HTR-8/SVneo (cell line): ENCODE measurements around the gene CALM1.
"Not testable (repeated sequence)": the region's sequence is repeated elsewhere in the genome, so short reads cannot be mapped to it uniquely, and the experiment has no call there.

ENCODE experiments used
- DNase-seq: peaks from one replicate; pipeline ENCODE4 v3.0.0; 2011; ENCODE audit warnings: low spot score, mixed read lengths; ENCODE audit not compliant: insufficient read length
- FAIRE-seq: peaks from 2 replicates; lab custom pipeline; 2011; peaks lifted over from hg19 to GRCh38; lab: Jason Lieb, UNC

Gene CALM1

DNA sequence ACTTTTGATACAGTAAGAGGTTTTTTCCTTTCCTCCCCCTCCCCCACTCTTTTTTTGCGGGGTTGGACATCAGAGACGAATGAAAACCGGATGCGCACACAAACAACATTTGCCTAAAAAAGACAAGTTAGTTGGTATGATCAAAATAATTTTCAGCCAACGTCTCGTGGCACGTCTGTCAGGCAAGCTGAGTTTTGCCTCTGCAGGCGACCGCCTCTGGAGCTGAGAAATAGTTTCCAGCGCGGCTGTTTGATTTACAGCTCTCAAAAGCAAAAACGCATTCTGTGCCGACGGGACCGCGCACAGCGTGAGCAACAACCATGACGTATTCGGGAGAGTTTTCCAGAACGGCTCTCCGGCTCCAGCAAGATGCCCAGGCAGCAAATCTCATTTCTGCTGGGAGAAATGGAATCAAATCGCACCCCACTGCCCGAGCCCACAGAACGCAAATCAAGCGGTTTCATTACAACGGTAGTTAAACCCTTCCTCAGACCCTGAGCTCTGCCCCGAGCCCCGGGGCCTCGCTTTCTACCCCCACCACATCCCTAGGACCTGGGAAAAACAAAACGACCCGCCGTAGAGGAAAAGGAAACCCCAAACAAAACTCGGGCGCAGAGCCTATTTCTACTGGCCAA, 14.2 kb upstream of the CALM1 start:
- FAIRE-seq (no peak), DNase-seq (peak; percentile 39)

DNA sequence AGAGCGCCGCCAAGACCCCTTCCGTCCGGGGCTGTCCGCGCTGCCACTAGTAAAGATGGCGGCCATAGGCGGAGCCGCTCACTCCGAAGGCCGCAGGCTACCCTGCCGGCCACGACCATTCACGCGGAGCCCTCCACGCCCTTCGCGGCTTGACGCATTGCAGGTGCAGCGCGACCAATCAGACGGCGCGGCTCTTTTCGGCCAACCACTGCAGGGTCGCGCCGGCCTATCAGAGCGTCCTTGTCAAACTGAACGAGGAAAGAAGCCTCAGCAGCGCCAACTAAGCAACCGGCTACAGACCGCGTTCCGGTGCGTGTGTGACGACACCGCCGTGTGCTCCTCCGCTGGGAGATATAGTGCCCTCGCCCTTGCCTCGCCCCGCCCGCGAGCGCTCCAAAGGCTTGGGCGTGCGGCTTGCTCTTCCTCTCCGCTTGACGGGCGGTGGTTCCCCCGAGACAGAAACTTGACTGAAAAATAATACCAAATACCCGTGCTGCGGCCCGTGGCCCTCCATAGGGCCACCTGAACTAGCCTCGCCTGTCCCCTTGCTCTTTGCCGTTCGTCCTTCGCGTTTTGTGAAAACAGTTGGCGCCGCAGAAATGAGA, 13.6 kb upstream of the CALM1 start:
- DNase-seq: peak; percentile 97
- FAIRE-seq: peak; percentile 98

DNA sequence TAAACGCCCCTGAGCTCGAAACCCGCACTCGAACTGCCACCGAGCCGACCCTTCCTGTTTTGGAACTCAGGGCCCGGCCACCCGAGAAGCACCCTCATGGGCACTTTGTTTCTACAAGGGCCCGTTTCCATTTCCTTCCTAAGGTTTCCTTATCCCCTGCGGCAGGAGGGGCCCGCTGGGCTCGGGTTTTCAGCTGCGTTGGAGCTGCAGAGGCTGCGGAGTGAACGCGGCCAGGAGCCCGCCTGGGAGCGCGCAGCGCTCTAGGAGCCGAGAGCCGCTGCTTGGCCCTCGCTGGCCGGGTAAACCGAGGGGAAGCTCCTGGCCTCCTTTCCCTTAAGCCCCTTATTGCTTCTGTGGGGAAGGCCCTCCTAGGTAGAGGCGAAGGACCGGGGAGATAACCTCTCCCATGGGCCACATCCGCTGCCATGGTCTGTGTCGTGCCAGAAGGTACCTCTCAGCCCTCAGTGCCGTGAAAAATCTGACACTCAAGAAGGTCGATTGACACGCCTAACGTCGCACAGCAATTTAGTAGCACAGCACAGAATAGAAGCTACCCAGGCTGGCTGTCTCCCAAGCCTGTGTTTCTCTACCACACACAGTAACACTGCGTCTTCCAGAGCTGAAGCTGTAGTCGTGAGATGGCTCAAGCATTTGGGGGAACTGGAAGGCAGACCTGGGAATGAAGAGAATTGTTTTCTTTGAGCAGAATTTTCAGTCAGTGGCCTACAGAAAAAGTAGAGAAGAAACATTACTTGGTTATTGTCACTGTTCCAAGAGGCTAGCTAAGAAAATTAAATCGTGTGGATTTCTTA, 12.9 kb upstream of the CALM1 start:
- FAIRE-seq (no peak), DNase-seq (no peak)

DNA sequence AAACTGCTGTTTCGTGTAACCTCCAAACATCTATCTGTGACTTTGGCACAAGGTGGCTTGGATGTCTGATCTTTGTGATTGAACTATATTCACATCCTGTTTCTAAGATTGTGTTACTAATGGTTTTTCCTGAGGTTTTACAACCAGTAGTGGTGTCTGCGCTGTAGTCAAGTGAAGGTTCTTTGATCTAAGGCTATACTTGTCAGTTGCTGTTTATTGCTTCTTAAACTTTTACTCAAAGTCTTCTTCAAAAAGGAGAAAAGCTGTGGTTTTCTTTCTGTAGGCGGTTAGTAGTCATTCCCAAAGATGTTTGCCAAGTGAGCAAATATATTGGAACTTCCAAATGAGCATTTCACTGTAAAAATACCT, 12.3 kb upstream of the CALM1 start:
- FAIRE-seq (no peak), DNase-seq (no peak)

DNA sequence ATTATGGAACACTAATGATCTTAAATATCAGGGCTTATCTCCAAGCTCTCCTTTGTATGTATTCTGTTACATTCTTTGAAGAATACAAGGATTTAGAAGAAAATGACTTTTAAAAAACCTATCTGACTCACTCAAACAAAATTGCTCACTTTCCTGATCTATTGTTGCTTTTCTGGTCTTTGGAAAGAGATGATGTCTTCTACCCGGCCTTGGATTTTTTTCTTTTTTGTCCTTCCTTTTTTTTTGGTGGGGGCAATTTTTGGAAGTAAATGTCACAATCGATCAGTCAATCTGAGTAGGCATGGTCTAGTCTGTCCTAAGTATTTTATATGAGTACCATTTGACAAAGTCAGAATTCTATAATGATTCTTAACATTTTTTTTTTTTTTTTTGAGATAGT, 10.5 kb upstream of the CALM1 start:
- FAIRE-seq: no peak
- DNase-seq: no peak

DNA sequence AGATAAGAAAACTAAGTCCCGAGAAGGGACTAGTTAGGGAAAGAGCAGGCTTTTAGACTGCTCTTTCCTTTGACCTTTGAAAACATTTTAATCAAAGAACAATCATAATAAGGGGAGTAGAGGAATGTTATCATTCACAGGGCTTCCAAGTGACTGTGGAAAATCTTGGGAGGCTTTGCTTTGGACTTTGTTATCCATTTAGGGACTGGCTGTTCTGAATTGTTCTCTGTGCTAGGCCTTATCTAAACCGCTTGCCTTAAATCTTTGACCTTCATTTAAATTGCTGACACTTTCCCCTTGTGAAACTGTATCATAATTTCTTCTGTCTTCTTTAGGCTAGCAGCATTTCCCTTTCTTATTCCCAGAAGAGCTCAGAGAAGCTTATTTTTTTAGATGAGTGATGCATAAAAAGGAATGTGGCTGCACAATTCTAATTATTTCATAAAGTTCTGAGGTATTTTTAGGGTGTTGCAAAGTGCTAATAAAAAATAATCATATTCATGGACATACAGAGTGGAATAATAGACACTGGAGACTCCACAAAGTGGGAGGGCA, 9.5 kb upstream of the CALM1 start:
- no peak for DNase-seq

DNA sequence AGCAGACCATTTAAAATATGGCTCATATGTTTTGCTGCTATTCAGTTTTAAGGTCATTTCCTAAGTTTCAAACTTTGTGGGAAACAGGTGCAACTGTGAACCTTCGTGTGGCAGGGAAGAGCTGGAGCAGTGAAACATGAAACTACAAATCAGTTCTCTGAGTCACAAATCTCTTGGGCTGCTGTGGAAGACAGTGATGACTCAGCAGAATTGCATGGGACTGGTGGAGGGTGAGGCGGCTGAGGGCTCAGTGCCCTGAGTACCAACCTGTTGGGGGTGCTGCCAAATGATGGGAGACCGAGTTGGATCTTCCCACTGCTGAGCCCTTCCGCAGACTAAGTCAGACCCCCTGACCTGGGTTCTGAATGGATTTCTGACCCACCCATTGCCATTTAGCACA, 8.4 kb upstream of the CALM1 start:
- FAIRE-seq (peak; percentile 89), DNase-seq (peak; percentile 76)

More for the DNA sequence above, 9.5 kb upstream of the CALM1 start:
- FAIRE-seq: no peak

DNA sequence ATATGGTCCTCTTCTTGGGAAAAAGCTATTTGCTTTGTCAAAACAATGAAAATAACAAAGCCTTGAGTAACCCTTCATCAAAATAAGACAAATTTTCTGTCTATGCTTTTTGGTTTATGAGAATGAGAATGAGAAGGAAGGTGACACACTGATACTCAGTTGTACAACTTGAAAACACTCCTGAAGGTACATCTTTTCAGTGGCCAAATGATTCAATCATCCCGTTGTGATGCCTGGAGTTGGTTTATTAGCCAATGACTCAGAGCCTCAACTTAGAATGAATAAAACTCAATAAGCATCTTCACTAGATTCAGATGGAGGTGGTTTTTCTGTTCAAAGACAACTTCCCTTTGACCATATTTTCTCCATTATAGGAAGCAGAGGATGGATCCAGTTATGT, 7.8 kb upstream of the CALM1 start:
- FAIRE-seq: no peak
- DNase-seq: no peak

DNA sequence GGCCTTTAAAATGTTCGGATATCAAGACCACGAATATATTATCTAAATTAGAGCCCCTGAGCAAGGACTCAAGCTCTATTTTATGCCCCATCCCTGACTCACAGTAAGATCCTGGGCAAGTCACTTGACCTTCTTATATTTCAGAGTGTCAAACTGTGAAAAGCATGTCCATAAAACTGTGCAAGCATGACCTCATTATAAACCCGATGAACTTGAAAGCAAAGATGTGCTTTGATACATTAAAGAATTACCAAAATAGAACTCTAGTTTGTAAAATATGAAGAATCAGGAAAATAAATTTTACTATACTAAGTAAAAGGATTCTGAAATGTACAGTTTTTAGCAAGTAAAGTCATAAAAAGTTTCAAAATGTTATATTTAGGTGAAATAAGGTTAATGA, 2.9 kb upstream of the CALM1 start:
- DNase-seq (no peak), FAIRE-seq (no peak)

DNA sequence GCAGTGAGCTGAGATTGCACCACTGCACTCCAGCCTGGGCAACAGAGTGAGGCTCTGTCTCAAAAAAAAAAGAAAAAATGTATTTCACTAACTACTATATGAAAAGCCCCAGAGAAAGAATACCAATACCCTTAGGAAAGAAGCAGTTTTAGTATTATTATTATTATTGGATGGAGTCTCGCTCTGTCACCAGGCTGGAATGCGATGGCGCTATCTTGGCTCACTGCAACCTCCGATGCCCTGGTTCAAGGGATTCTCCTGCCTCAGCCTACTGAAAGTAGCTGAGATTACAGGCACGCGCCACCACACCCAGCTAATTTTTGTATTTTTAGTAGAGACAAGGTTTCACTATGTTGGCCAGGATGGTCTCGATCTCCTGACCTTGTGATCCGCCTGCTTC, 2.0 kb upstream of the CALM1 start:
- not testable (repeated sequence) for FAIRE-seq, DNase-seq

DNA sequence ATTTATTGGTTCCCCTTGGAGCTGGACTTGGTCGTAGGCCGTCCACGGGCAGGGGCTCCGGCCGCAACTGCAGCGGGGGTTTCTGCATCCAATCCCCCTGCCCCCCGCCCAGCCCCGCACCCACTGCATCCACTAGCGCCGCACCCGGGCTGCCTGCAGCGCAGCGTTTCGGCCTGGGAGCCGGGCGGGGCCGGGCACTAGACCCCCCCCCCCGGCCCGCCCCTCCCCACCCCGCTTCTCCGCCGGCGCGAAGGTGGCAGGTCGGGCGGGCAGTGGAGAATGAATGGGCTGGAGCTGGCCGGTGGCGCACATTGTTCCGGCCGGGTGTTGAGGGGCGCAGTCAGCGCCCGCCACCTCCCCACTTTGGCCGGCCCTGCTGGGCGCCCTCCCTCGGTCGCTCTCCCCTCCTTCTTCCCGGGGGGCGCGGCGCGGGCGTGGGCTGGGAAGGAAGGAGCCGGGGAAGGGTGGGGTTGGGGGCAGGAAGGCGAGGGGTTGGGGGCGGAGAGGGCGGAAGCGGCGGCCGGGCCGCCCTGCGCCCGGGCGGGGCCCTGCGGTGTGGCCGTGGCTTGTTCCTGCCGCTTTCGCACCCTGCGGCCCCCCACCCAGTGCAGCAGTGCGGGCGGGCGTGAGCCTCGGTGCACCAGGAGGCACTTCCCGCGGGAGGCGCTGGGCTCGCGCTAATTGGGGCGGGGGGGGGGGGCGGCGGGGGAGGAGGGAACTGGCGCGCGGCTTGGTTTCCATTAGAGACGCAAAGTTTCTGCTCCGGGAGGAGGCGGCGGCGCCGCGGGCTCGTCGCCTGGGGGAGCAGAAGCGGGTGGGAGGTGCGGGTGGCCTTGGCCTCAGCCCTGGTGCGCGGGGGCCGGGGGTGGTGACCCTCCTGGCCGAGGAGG, 841 bp downstream of the CALM1 start:
- DNase-seq: peak; percentile 34
- FAIRE-seq: no peak

DNA sequence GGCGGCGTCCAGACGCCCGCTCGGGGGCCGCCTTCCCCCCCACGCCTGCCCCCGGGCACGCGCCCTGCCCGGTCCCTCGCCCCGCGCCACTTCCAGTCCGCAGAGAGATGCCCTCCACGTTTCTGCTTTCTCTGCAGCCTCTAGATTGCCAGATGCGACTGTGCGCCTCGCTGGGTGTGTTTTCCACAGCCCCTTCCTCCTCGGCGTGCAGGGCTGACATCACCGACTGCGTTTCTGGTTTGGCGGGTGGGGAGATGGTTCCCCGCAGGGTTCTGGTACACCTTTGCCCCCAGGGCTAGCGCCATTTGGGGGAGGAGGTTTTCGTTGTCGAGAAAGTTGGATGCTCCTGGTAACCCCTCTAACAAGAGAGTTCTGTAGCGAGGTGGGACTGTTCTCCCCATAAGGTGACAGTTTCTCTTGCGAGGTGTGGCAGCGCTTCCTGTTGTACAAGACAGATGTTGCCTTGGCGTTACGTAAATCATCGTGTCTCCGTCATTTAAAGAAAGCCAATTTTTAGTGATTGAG, 1.5 kb downstream of the CALM1 start:
- FAIRE-seq (no peak), DNase-seq (no peak)

DNA sequence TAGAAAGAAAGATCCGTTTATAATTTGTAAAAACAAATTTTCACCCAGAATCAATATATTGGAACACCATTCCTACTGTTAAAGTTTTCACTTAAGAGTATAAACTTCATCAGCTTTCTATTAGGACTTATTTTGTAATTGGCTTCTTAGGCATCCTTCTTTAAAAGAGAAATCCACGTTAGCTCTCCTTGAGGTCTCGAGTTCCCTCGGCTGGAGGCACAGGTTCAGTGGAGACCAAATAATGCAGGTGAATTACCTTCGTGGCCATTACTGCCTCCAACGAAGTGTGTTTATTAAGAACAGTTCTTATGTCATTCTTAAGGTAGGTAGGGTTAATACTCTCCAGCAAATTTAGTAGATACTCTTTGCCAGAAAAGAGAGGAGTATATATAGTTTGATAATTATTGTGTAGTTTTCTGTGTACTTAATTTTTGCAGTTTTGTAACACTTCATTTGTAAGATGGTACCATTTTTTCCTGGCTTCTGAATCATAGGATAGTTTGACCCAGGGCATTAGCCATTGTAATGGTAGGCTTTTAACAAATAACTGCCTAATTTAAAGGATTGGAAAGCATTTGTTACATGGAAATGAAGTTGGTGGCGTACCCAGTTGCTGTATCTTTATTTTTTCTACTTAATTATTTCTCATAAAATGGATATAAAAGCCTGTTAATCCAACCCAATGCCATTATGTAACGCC, 2.2 kb downstream of the CALM1 start:
- FAIRE-seq (no peak), DNase-seq (no peak)

DNA sequence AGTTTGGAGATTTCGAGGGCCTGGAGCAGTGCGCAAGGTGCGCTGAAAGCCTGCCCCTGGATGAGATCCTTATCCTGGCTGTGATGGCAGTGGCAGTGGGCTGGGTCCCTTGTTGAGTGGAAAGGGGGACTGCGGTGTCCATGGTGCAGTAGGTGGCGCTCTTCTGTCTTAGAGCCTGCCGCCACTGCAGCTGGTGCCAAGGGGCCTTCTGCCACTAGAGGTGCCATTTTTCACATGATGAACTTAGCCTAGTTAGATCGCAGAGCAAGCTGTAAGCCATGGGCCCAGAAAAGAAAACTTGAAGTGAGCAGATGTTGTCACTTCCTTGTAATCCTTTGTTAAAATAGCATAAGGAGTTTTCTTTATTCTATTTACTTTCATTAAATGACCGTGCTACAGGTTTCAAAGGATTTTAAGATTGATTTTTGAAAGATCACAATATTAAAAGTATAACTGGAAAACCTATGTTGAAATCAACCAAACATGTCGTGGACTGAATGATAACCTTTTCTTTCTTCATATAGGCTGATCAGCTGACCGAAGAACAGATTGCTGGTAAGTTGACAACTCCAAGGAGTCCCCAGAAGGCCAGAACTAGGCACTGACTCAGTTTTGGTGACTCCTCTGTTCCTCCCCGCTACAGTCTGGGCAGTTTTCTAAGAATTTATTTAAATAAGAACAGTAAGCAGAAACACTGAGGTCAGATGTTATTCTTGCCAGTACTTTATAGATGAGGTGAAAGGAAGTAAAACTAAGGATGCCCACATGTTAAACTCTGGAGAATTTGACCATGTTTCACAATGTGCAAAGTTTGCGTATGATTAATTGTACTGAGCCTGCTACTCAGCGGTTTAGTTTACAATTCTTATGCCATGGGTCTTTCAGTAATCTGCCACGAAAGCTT, 3.0 kb downstream of the CALM1 start:
- FAIRE-seq (peak; percentile 67), DNase-seq (peak; percentile 88)

DNA sequence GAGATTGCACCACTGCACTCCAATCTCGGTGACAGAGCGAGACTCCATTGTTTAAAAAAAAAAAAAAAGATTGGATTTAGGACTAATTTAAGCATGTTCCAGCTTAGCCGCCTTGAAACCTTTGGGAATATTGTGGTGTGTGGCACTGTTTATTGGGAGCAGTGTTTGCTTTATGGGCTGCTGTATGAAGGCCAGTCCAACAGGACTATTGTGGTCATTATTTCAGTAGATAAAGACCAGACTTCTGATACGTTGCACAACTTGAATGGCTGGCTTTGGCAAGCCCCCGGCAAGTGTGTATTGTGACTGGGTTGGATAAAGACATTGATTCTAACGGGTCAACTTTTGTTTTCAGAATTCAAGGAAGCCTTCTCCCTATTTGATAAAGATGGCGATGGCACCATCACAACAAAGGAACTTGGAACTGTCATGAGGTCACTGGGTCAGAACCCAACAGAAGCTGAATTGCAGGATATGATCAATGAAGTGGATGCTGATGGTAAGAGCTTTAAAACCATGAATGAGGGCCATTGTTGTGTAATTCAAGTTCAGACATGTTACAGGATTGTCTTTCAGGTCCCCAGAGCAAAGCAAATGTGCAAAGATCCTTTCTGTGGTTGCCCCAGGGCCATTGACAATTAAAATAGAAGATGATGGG, 4.2 kb downstream of the CALM1 start:
- FAIRE-seq: no peak
- DNase-seq: no peak

DNA sequence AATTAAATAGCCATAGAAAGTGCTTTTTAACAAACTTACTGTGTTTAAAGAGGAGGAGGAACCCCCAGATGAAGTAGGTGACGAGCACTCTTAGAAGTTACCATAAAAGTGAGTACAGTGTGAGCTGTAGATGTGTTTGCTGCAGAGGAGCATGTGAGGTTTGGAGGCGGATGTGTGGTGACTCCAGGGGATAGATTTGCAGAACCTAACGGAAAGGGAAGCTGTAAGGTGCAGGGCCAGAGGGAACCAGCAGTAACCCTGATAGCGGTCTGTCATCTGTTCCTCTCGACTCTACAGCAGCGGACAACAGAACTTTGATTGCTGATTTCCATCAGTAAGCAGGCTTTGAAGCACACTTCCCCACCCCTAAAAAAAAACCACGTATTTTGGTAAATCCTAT, 5.2 kb downstream of the CALM1 start:
- no peak for FAIRE-seq
- no peak for DNase-seq

DNA sequence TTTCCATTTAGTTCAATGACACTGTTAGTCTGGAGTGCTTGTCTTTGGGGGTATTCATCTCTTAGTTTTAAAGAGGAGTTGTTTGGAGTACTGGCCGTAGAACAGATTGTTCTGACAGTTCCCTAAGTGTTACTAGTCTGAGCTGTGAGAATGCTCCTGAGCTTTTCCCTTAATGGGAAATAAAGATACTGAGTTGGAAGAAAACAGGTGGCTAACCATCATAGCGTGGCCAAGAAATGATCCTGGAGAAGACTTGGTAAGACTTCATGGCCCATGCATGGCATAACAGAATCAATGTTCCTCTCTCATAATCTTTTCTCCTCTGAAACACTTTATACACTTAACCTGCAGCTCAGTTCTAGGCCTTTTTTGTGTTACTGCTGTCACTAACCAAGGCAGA, 6.2 kb downstream of the CALM1 start:
- DNase-seq (no peak), FAIRE-seq (no peak)

DNA sequence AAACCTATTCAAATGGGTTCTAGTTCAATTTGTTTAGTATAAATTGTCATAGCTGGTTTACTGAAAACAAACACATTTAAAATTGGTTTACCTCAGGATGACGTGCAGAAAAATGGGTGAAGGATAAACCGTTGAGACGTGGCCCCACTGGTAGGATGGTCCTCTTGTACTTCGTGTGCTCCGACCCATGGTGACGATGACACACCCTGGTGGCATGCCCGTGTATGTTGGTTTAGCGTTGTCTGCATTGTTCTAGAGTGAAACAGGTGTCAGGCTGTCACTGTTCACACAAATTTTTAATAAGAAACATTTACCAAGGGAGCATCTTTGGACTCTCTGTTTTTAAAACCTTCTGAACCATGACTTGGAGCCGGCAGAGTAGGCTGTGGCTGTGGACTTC, 8.3 kb downstream of the CALM1 start:
- FAIRE-seq (no peak), DNase-seq (no peak)
